K562 treated with DMSO at 1 percent for 48 hours (cell line): ENCODE data around the gene GSX2. TPM values are rescaled to one million over a fixed set of nuclear protein-coding genes. Genes with fewer than 3 reads are reported as not detected.

Experiments used
- total RNA-seq: library from RNA; unstranded; fragments of 300-600 nt; gene quantifications from 2 replicates; pipeline ENCODE4 v1.2.3, GENCODE V29; 2022; ENCODE audit warnings: low replicate concordance; ENCODE audit errors: extremely low read depth

The GSX2 gene
- not detected in 2 replicates for total RNA-seq

DNA sequence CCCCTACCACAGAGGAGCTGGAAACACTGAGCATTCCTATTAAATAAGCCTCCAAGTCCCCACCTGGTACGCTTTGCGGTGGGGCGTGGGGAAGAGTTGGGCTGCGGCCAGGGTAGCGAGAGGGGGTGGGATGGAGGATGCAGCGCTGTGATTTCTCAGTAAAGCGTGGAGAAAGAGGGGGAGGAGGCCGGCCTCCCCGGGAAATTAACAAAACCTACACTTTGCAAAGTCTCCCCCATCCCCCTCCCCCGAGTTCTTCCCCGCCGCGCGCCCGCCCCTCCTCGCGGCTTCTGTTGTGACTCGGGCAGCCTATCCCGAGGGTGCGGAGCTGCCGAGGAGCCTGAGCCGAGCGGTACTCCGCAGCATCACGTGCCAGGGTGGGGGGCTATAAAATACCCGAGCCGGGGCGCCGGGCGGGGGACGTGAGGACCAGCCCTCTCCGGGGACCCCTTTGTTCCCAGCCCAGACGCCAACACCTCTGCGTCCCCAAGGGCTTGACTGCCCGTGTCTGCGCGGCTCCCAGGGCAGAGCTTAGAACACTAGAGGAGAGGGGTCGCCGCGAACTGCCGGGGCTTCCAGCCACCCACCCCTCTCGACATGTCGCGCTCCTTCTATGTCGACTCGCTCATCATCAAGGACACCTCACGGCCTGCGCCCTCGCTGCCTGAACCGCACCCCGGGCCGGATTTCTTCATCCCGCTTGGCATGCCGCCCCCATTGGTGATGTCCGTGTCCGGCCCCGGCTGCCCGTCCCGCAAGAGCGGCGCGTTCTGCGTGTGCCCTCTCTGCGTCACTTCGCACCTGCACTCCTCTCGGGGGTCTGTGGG, at the start of gene GSX2:
Gene GSX2 (plus strand): TSS at position 416 of the 827 bp plus-strand sequence. CDS start 182 bp downstream, at position 598.

DNA sequence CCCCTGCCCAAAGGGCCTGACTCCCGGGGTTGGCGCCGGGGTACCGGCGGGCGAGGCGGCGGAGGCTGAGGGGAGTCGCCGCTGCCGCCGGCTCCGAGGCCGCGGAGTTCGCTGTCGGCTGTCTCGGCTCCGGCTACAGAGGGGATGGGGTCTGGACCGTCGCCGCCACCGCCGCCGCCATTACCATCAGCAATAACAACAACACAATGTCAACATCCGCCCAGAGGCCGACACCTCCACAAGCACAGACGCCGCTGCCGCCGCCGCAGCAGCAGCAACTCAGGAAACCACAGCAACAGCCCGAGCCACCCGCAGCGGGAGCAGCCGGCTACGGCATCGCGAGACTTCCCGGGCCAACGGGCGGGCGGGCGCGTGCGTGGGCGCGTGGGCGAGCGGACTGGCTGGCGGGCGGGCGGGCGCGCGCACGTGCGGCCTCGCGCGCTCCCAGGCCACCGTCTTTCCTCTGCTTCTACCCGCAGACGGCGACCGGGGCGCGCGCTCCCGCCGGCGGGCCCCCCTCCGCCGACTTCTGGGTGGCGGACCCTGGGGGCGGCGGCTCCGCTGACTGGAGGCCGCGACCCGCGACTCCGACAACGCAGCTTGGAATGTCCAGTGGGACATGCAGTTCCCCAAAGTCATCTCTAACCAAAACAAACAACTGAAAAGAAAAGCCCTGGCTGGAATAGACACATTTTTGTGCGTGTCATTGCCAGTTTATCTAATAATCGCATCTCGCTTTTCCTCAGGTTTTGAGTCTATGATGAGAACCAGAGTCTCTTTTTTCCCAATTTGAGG, 35.4 kb upstream of the GSX2 start, which contains the start of gene CHIC2:
Gene CHIC2 (minus strand): TSS at position 289 of the 795 bp plus-strand sequence. CDS start 305 bp downstream, outside the sequence.

Other genes starting within 250 kb of the GSX2 start
- gene CHIC2, start 35.6 kb upstream of the GSX2 start, total RNA-seq, result not detected in 2 replicates
- gene PDGFRA, start 129.1 kb downstream of the GSX2 start, total RNA-seq, result not detected in 2 replicates